ENCODE measurements around the gene SELENOO.

Gene SELENOO

DNA sequence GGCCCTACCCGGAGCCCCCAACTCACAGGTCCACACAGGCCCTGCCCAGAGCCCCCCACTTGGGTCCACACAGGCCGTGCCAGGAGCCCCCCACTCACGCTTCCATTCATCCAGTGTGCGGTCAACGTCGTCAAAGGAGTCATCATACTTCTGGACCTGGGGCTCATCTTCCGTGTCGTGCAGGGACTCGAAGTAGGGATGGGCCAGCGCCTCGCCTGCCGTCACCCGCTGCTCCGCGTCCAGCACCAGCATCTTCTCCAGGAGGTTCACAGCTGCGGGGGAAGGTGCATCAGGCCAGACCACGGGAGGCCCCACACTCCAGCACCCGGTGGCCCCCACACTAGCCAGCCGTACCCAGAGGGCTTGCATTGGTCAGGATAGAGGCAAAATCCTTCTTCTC, 54.3 kb downstream of the SELENOO start:
- Histone ChIP-seq H3K4me3 (ENCODE audit: low read depth, low read length) (no peak overlapping the region), H3K9me3 (no peaks in the 10 kb centered on the region), H3K27me3 (no peaks in the 10 kb centered on the region), H3K4me1 (peaks cover 4% of the 10 kb centered on the region; the same call in 1 of the 2 replicates), H3K36me3 (peaks cover 36% of the 10 kb centered on the region)
- DNase-seq, result no peak
- TF ChIP-seq, protein P1, sequence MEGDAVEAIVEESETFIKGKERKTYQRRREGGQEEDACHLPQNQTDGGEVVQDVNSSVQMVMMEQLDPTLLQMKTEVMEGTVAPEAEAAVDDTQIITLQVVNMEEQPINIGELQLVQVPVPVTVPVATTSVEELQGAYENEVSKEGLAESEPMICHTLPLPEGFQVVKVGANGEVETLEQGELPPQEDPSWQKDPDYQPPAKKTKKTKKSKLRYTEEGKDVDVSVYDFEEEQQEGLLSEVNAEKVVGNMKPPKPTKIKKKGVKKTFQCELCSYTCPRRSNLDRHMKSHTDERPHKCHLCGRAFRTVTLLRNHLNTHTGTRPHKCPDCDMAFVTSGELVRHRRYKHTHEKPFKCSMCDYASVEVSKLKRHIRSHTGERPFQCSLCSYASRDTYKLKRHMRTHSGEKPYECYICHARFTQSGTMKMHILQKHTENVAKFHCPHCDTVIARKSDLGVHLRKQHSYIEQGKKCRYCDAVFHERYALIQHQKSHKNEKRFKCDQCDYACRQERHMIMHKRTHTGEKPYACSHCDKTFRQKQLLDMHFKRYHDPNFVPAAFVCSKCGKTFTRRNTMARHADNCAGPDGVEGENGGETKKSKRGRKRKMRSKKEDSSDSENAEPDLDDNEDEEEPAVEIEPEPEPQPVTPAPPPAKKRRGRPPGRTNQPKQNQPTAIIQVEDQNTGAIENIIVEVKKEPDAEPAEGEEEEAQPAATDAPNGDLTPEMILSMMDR (IDR thresholded peaks at IDR 0.05; ENCODE audit: low read depth, low read length), result no peak

DNA sequence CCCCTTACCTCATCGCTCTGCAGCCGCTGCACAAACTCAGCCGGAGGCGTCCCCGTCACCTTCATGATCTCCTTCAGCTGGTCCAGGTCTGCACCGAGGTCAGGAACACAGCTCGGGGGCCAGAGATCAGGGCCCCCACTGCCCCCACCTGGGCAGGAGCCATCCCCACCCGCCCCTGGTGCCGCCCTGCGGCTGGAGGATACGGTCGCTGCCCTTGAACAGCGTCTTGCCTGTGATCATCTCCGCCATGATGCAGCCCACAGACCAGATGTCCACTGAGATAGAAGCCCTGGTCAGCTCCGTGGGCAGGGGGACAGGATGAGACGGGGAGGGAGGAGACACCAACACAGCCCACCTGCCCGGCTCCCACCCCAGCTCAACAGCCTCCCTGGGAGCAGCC, 54.8 kb downstream of the SELENOO start:
- H3K36me3 ChIP-seq, result peaks cover 36% of the 10 kb centered on the region
- TF ChIP-seq, protein P1 (IDR thresholded peaks at IDR 0.05; ENCODE audit: low read depth, low read length), result no peak

DNA sequence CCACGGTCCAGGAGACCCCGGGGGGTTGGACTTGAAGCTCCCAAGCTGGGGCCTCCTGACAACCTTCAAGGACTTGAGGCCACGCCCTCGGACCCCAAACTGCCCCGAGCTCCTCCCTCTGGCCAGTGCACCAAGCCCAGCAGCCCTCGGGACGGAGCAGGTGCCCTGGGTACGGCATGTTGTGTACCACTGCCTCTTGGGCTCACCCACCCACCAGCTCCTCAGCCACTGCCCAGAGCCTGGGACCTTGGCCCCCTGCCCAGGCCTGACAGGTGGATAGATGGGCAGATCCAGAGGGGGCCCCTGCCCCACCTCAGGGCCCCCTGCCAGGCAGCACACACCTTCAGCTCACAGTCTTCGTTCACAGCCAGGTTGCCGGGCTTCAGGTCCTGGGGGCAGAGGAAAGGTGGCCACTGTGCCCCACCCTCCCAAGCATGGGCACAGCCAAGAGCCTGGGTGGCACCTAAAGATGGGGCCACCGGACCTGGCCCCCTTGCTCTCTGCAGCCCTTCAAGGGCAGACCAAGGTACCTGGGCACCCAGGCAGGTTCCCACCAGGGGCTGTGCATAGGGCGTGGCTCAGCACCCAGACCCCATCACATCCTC, 55.5 kb downstream of the SELENOO start:
- Histone ChIP-seq H3K4me1 (0 out of 2 replicates have a peak, but pooled peaks cover 2% of the 10 kb centered on the region), H3K36me3 (peaks cover 36% of the 10 kb centered on the region), H3K9me3 (no peaks in the 10 kb centered on the region), H3K4me3 (ENCODE audit: low read depth, low read length) (no peak overlapping the region), H3K27me3 (no peaks in the 10 kb centered on the region)
- TF ChIP-seq, protein P1 (IDR thresholded peaks at IDR 0.05; ENCODE audit: low read depth, low read length), result no peak
- DNase-seq, result no peak

More for the DNA sequence above, 54.8 kb downstream of the SELENOO start:
- Histone ChIP-seq H3K9me3 (no peaks in the 10 kb centered on the region), H3K4me3 (ENCODE audit: low read depth, low read length) (no peak overlapping the region), H3K4me1 (0 out of 2 replicates have a peak, but pooled peaks cover 2% of the 10 kb centered on the region), H3K27me3 (no peaks in the 10 kb centered on the region)
- DNase-seq, result no peak

DNA sequence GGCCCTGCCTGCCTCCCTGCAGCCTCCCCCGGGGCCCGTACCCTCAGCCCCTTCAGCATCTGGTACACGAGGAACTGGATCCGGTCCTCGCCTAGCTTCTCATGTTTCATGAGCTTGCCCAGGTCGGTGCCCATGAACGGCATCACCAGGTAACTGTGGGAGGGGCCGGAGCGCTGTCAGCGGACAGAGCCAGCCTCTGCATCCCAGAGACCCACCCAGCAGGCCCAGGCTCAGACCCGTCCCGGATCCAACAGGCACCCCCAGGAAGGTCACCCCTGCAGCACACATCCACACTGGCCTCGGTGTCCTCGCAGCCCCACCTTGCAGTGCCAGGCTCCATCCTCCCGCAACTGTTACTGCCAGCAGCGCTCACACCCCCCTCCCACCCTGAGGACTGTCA, 56.2 kb downstream of the SELENOO start:
- TF ChIP-seq, protein P1 (IDR thresholded peaks at IDR 0.05; ENCODE audit: low read depth, low read length), result no peak
- H3K36me3 ChIP-seq, result peaks cover 36% of the 10 kb centered on the region
- DNase-seq, result no peak
- no peaks in the 10 kb centered on the region for H3K9me3 ChIP-seq
- H3K27me3 ChIP-seq, result no peaks in the 10 kb centered on the region
- no peak overlapping the region for H3K4me3 ChIP-seq (ENCODE audit: low read depth, low read length)
- peaks cover under 1% of the 10 kb centered on the region for H3K4me1 ChIP-seq

DNA sequence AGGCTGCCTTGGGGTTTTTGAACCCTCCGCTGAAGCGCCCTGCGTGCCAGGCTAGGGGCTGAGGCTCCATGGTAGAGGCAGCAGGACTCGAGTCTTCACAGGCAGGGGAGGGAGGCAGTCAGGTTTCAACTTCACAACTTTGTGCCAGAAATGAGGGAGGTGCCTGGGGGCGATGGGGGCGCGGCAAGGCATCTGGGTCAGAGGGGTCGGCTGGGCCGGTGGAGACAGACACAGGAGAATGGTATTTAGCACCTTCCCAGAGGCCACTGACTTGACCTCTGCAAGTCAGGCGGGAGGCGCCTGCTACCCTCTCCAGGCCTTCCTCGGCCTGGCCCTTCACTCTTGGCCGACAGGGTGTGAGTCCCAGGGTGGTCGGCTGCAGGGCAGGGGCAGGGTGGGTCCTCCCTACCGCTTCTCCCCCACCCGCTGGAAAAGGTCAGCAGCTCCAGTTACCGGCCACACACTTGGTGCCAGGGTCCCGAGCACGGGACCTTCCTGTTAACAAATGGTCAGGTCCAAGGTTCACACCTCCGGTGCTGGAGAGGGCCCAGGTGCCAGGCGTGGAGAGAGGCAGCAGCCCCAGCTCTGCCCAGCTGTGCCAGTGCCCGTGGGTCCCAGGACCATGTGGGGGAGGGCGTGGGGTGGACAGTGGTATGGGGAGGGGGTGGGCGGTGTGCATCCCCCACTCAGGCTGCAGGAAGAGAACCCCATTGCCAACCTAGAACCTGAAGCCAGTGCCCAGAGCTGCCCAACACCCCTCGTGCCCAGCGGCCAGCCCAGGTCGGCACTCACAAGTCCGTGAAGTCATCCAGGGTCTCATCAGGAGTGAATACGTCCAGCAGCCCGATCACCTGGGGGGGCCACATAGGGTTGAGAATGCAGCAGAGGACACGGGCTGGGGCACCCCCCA, 56.9 kb downstream of the SELENOO start:
- peaks cover 5% of the 10 kb centered on the region for H3K4me1 ChIP-seq
- H3K36me3 ChIP-seq, result peaks cover 36% of the 10 kb centered on the region
- H3K4me3 ChIP-seq (ENCODE audit: low read depth, low read length), result no peak overlapping the region
- DNase-seq, result no peak
- no peaks in the 10 kb centered on the region for H3K27me3 ChIP-seq
- TF ChIP-seq, protein P1 (IDR thresholded peaks at IDR 0.05; ENCODE audit: low read depth, low read length), result no peak
- H3K9me3 ChIP-seq, result no peaks in the 10 kb centered on the region

All from BE2C (cell line).